ENCODE results near the gene GRIN2A. TPM values are rescaled to one million over a fixed set of nuclear protein-coding genes. Genes with fewer than 3 reads are reported as not detected.

GRIN2A gene
- total RNA-seq, 3 donors from 2014 or later = 0.29 to 0.33 TPM; not detected in 1

- H3K27ac ChIP-seq = no peak overlapping the region
- H3K4me3 ChIP-seq = no peak overlapping the region
- H3K9me3 ChIP-seq = no peaks in the 10 kb centered on the region
- no peaks in the 10 kb centered on the region for H3K27me3 ChIP-seq
- peaks cover 0 to 13% of the 10 kb centered on the region in 2 donors for H3K4me1 ChIP-seq
- H3K36me3 ChIP-seq = no peaks in the 10 kb centered on the region
- DNase-seq (ENCODE audit: low spot score in 2 of 2) = no peak
- TF ChIP-seq POLR2AphosphoS5 (IDR thresholded peaks at IDR 0.05) (no peak), POLR2A (IDR thresholded peaks at IDR 0.05) (no peak), CTCF (IDR thresholded peaks at IDR 0.05) (no peak)
- intact Hi-C loops (cut with DNase I; ENCODE audit: low total_unique reads) = no loop called here
Measured at GRCh38 chr16:10076037-10076436, 106.2 kb downstream of the GRIN2A start.

GRCh38 chr16:10070591-10070990 lies 111.6 kb downstream of the GRIN2A start:
- Histone ChIP-seq H3K27me3 (no peaks in the 10 kb centered on the region), H3K4me1 (no peaks in the 10 kb centered on the region), H3K4me3 (no peak overlapping the region), H3K27ac (no peak overlapping the region), H3K9me3 (no peaks in the 10 kb centered on the region), H3K36me3 (no peaks in the 10 kb centered on the region)
- intact Hi-C loops (cut with DNase I; ENCODE audit: low total_unique reads) = loop anchor here (5.0 kb wide), 1 partner anchor 598 kb away; no protein-coding TSS in a partner anchor
- TF ChIP-seq POLR2AphosphoS5 (IDR thresholded peaks at IDR 0.05) = no peak
- no peak for TF ChIP-seq POLR2A (IDR thresholded peaks at IDR 0.05)
- TF ChIP-seq CTCF (IDR thresholded peaks at IDR 0.05) = no peak
- no peak for DNase-seq (ENCODE audit: low spot score in 2 of 2)

GRCh38 chr16:10069374-10069773 lies 112.9 kb downstream of the GRIN2A start:
- intact Hi-C loops (cut with DNase I; ENCODE audit: low total_unique reads) = no loop called here
- no peak overlapping the region for H3K27ac ChIP-seq

GRCh38 chr16:10067835-10068234 lies 114.4 kb downstream of the GRIN2A start:
- Histone ChIP-seq H3K4me3 (no peak overlapping the region), H3K36me3 (no peaks in the 10 kb centered on the region), H3K27ac (no peak overlapping the region), H3K9me3 (no peaks in the 10 kb centered on the region), H3K27me3 (no peaks in the 10 kb centered on the region), H3K4me1 (no peaks in the 10 kb centered on the region)
- TF ChIP-seq POLR2A (IDR thresholded peaks at IDR 0.05) (no peak), POLR2AphosphoS5 (IDR thresholded peaks at IDR 0.05) (no peak), CTCF (IDR thresholded peaks at IDR 0.05) (no peak)
- no peak for DNase-seq (ENCODE audit: low spot score in 2 of 2)
- intact Hi-C loops (cut with DNase I; ENCODE audit: low total_unique reads) = no loop called here

More at GRCh38 chr16:10069374-10069773, 112.9 kb downstream of the GRIN2A start:
- TF ChIP-seq POLR2AphosphoS5 (IDR thresholded peaks at IDR 0.05) (peak in 1 of 3 donors; percentile 9), POLR2A (IDR thresholded peaks at IDR 0.05) (no peak)
- Histone ChIP-seq H3K27me3 (no peaks in the 10 kb centered on the region), H3K36me3 (no peaks in the 10 kb centered on the region), H3K4me3 (no peak overlapping the region), H3K9me3 (no peaks in the 10 kb centered on the region), H3K4me1 (no peaks in the 10 kb centered on the region)
- DNase-seq (ENCODE audit: low spot score in 2 of 2) = no peak

GRCh38 chr16:10067406-10067805 lies 114.8 kb downstream of the GRIN2A start:
- Histone ChIP-seq H3K9me3 (no peaks in the 10 kb centered on the region), H3K27me3 (no peaks in the 10 kb centered on the region), H3K27ac (no peak overlapping the region), H3K36me3 (no peaks in the 10 kb centered on the region), H3K4me1 (no peaks in the 10 kb centered on the region), H3K4me3 (no peak overlapping the region)
- intact Hi-C loops (cut with DNase I; ENCODE audit: low total_unique reads) = no loop called here
- TF ChIP-seq POLR2AphosphoS5 (IDR thresholded peaks at IDR 0.05) = no peak
- no peak for TF ChIP-seq POLR2A (IDR thresholded peaks at IDR 0.05)
- DNase-seq (ENCODE audit: low spot score in 2 of 2) = no peak

GRCh38 chr16:10065019-10065418 lies 117.2 kb downstream of the GRIN2A start:
- DNase-seq (ENCODE audit: low spot score in 2 of 2) = no peak
- no peaks in the 10 kb centered on the region for H3K4me1 ChIP-seq
- no peak for TF ChIP-seq POLR2AphosphoS5 (IDR thresholded peaks at IDR 0.05)
- TF ChIP-seq CTCF (IDR thresholded peaks at IDR 0.05) = no peak
- no peak for TF ChIP-seq POLR2A (IDR thresholded peaks at IDR 0.05)
- no peak overlapping the region for H3K4me3 ChIP-seq
- intact Hi-C loops (cut with DNase I; ENCODE audit: low total_unique reads) = no loop called here
- no peaks in the 10 kb centered on the region for H3K36me3 ChIP-seq
- no peaks in the 10 kb centered on the region for H3K27me3 ChIP-seq
- H3K27ac ChIP-seq = no peak overlapping the region
- peaks cover 0 to 5% of the 10 kb centered on the region in 2 donors for H3K9me3 ChIP-seq
